Kasumi-1 (cell line): Measurements from ENCODE around the gene ATP2A1.
"Not testable (repeated sequence)": the region's sequence is repeated elsewhere in the genome, so short reads cannot be mapped to it uniquely, and the experiment has no call there.

ENCODE experiments used
- DNase-seq, 2 experiments: peaks; one replicate each; lab custom pipeline; 2025; lab: John Stamatoyannopoulos, UW

ATP2A1 gene

GRCh38 chr16:28881565-28881964 is 3.3 kb downstream of the ATP2A1 start:
- DNase-seq: not testable (repeated sequence)

- DNase-seq: no peak
Measured at GRCh38 chr16:28882551-28883160, 4.4 kb downstream of the ATP2A1 start.

- DNase-seq: no peak
Measured at GRCh38 chr16:28883221-28883996, 5.1 kb downstream of the ATP2A1 start.

- DNase-seq: no peak
Measured at GRCh38 chr16:28884045-28884444, 5.8 kb downstream of the ATP2A1 start.

GRCh38 chr16:28886945-28887344 is 8.7 kb downstream of the ATP2A1 start:
- no peak for DNase-seq

- not testable (repeated sequence) for DNase-seq
Measured at GRCh38 chr16:28890355-28890754, 12.1 kb downstream of the ATP2A1 start.

GRCh38 chr16:28891964-28892890 is 13.9 kb downstream of the ATP2A1 start:
- DNase-seq: no peak

- DNase-seq: no peak
Measured at GRCh38 chr16:28893291-28893690, 15.0 kb downstream of the ATP2A1 start.

GRCh38 chr16:28895609-28896008 is 17.3 kb downstream of the ATP2A1 start:
- DNase-seq: no peak

- no peak for DNase-seq
Measured at GRCh38 chr16:28897826-28898225, 19.5 kb downstream of the ATP2A1 start.

GRCh38 chr16:28898266-28898665 is 20.0 kb downstream of the ATP2A1 start:
- DNase-seq: no peak

GRCh38 chr16:28898942-28899341 is 20.7 kb downstream of the ATP2A1 start:
- DNase-seq: no peak

- DNase-seq: no peak
Measured at GRCh38 chr16:28899882-28900590, 21.7 kb downstream of the ATP2A1 start.

GRCh38 chr16:28900601-28901000 is 22.3 kb downstream of the ATP2A1 start:
- DNase-seq: no peak

GRCh38 chr16:28901862-28902261 is 23.6 kb downstream of the ATP2A1 start:
- no peak for DNase-seq

- no peak for DNase-seq
Measured at GRCh38 chr16:28902909-28903308, 24.6 kb downstream of the ATP2A1 start.

GRCh38 chr16:28903344-28904042 is 25.2 kb downstream of the ATP2A1 start:
- no peak for DNase-seq

GRCh38 chr16:28904363-28904762 is 26.1 kb downstream of the ATP2A1 start:
- no peak for DNase-seq

- DNase-seq: no peak
Measured at GRCh38 chr16:28904828-28905227, 26.5 kb downstream of the ATP2A1 start.

- DNase-seq: no peak
Measured at GRCh38 chr16:28905229-28905754, 27.0 kb downstream of the ATP2A1 start.

GRCh38 chr16:28905800-28906372 is 27.6 kb downstream of the ATP2A1 start:
- no peak for DNase-seq
